ENCODE measurements around the gene SLC25A21.
"Not testable (repeated sequence)": the region's sequence is repeated elsewhere in the genome, so short reads cannot be mapped to it uniquely, and the experiment has no call there.

SLC25A21 gene

DNA sequence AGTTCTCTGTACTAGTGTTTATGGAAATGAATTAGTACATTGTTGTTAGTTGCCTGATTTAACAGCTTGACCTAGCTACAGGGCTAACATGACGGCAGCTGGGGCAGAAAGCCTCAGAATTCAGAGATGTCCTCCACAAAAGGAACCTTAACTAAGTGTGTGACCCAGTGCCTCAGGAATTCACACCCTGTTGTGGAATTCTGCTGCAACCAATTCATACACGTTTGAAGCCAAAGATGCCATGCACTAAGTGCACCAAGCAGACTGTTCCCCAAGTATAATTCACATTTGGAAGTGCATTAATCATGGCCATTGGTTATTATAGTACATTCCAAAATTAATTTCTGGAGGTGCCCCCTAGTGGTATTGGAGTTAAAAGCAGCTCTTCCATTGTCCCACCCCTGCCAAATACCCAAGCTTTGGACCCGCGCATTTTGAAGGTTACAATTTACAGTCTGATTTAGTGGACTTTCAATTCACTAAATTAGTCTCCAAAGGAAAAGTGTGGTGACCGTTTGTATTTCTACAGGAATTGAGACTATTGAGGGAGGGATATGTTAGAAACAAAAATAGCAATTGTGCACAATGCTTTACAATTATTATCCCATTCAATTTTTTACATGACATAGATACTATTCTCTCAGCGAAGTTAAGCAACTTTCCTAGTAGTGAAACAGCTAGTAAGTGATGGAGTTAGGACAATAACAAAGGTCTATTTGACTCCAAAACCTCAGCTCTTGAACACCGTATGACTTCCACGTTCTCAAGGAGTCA, 424.8 kb downstream of the SLC25A21 start:
- DNase-seq: no peak

DNA sequence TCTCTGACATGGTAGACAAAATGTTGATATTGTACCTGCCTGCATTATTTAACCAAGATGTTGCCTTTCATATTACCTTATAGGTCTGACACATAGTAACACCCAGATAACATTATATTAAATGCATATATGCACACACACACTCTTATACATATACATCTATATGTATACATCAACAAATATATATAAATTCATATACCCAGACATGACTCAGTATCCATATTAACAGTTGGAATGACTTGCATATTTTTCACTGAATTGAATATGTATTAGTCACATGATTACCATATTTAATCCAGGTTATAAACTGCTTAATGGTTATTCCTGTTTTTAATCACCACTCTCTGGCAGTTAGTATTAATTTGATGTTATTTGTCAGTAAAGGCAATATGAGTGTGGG, 425.5 kb downstream of the SLC25A21 start:
- DNase-seq: no peak

DNA sequence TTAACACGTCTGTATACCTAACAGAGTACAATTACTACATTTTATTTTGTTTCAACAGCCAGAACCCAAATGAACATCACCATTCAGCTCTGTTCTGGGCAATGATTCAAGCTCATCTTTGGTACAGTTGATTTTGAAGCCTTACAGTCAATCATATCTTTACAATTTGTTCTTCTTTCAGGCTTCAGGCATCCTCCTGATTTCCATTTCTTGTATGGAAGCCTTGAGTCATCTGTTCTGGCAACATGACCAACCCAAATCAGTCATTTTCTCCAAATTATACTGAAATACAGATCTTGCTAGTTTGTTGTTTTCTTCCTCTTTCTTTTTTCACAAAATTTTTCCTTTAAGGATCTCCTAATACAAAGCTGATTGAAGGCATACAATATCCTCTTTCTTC, 430.5 kb downstream of the SLC25A21 start:
- DNase-seq: no peak

DNA sequence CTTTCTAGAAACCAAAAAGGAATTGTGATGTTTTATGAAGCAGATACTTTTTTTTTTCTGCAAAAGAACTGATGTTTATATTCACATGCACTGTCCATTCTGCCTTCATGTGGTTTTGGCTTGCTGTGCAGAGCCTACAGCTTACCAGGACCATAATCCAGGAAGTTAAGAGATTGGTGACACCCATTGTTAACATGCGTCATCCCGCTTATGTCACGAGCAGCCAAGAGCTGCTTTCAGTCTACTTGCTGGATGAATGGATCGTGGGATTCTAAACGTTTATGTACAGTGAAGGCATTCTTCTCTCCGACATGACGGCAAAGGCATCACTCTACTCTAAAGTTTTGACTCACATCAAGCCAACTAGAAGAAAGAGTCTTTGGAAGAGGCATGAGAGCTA, 434.1 kb downstream of the SLC25A21 start:
- DNase-seq: no peak

DNA sequence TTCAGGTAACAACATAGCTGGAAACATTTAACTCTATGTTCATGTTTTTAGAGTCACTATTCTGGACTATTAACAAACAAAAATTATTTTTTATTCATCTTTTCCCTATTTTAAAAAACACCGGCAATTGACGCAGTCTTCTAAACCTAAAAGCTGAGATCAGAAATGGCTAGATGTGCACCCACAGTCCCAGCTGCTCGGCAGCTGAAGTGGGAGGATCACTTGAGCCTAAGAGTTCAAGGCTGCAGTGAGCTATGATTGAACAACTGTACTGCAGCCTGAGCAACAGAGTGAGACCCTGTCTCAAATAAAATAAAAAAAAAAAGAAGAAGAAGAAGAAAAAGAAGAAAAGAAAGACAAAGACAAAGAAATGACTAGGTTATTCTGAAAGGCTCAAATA, 446.3 kb downstream of the SLC25A21 start:
- DNase-seq: no peak

DNA sequence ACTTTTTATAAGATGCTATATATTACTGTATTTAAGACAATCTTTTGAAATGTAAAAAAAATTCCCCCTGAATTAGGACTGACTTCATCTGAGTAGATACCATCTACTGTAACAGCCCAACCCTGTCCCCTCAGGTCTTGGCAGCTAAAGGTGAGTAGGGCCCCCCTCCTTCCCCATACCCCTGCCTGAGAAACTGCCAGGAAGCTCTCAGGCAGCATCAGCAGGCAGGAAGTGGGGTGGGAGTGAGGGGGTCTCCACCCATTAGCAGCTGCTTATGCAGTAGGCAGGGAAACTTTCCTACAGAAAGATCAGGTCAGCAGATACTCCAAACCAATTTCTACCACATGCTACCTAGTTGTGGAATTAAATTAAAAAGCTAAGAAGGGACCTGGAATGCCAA, 448.2 kb downstream of the SLC25A21 start:
- DNase-seq: no peak

DNA sequence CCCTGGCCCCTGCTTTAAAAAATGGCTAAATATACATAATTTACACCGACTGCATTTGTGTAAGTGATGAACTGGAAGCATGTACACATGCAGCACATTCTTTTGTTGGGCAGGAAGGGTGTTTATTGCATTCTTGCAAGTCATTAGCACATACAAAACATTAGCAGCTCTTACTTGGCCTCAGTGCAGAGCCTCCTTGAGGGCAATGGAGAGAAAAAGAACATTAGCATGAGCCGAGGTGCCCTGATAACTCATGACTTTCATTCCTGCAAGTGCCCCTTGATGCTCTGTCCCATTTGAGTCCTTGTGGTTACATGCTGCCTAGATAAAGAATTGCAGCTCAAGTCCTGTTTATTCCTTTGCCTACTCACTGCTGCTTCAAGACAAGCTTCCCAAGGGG, 448.9 kb downstream of the SLC25A21 start:
- no peak for DNase-seq

DNA sequence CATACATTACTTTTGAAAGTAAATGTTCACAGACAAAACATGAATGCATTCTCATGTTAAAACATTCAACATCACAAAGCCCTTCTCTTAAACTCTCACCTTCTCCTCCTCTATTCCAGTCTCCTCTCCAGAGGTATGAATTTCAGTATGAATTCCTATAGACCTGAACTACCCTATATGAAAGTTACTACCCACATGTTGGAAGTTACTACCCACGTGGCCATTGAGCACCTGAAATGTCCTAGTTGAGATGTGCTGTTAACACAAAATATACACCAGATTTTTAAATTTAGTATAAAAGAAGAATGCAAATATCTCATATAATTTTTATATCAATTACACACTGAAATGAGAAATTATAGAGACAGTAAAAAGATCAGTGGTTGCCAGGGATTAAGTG, 450.5 kb downstream of the SLC25A21 start:
- DNase-seq: no peak

DNA sequence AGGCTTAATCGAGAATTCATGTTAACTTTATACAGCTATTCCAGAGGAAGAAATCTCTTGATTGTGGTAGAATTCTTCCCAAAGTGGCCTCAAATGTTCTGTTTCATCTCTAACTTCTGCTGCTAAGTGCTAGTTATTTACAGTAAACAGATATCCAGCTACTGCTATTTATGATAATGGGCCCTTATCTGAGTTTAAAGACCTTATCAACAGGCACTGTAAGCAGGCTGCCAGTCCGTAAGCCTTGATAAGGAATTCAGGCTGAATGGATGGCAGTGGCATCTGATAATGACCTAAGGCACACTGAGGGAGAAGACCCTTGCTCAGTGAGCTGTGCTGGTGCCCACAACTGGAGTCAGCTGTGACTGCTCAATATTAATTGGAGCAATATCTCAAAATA, 451.7 kb downstream of the SLC25A21 start:
- no peak for DNase-seq

DNA sequence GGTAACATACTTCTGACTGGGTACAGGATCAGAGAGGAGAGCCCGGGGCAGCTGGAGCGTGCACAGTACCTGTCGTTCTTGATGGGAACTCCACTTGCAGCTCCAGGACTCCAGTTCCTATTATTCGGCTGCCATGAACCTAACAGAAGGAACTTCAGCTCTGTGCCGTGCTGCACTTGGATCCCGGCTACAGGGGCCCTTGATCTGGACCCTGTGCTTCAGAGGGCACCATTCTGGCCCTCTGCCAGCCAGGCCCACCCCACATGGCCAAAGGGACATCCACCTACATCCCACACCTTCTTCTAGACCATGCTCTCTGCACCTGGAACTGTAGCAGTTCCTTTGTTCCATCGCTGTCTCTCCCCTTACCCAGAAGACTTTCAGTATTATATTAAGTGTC, 452.6 kb downstream of the SLC25A21 start:
- no peak for DNase-seq

DNA sequence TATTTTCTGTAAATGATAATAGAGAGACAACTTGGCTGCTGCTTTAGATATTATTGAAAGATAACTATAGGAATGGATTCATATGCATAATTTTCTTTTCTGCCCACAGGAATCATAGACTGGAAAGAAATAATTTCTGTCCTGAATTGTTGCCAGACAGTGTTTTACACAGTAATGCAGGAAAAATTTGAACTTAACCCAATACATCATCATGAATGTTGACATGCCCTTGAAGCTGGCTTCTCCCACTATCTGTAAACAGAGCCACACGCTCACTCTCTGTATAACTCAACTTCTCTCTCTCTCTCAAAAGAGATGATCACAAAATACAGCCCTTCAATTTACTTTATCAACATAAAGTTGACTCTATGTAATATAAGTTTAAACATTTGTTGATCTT, 454.2 kb downstream of the SLC25A21 start:
- DNase-seq: no peak

DNA sequence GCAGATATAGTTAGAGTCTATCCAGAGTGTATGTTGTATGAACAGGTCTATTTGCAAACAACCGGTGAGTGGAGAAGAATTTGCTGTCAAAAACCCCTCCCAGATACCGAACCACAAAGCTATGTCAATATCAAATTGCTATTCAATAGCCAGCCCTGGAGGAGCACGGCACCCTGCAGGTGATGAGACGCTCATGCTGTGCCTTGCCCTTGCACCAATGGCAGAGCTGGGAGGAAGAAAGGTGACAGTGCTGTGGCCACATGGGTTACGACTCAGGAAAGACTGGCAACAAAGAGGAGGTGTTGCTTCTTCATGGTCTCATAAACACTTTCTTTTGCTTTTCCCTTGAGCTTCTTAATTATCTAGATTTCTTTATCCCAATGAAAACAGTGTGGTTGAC, 455.0 kb downstream of the SLC25A21 start:
- DNase-seq: no peak

DNA sequence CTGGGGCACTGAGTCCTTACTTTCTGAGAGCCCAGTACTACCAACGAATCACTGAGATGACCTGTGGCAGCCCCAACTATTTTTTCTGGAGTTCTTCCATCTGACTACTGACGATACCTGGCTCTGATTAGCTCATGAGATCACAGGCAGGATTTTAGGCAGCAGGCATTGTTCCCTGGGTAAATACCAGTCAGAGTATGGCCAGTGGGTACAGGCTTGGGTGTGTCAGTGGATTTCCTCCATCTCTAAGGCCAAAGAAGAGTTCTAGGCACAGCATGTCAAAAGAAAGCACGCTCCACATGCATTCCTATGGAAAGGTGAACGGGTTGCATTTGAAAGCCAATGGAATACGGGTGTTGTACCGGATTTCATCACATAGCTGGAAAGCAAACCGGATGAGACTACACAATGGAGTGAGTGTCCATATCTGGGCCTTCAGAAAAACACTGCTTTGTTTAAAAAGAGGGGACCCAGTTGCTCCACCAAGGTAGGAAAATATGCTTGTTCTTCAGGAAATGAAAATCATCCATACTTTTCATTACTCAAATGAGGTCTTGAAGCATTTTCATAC, 455.7 kb downstream of the SLC25A21 start:
- DNase-seq: no peak

DNA sequence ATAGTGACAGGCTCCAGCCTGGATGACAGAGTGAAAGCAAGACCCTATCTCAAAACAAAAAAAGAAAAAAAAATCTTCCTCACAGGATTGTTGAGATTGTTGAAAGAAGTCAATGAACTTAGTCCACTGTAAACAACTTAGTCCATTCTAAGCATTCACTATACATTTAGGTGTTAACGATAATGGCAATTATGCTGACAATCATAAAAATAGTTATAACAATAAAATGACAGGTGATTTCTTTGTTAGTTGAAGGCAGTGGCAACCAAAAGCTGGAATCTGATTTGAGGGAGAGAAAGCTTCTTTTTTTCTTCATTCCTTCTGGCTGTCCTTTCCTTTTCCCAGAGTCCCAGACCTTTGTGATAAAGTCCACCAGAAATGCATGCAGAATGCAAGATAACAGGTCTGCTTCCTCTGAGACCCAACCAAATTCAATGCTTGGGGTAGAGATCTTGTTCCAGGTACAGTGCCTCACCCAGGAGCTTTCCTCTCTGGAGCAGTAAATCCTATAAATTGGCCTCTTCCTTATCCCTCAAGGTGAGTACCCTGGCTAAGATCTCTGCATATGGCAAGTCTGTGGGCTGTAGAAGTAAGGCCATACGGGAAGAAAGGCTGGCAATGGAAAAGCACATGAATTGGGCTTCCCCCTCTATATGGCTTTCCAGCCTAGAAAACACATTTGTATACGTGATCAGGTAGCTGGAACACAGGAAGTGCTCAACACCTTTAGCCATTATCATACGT, 458.3 kb downstream of the SLC25A21 start:
- DNase-seq: no peak

DNA sequence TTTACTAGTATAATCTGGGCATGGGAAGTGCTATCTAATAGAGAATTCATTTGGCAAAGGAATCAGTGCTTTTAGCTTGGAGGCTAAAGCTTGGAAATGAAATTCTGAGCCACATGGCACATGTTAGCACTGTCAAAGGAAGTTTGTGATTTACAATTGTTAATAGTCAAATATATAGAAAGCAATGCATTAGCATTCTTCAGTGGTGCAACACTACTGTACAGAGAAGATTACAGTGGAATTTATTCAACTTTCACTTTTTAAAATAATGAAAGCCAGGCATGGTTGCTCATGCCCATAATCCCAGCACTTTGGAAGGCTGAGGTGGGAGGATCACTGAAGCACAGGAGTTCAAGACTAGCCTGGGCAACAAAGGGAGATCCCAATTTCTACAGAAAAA, 464.8 kb downstream of the SLC25A21 start:
- no peak for DNase-seq

DNA sequence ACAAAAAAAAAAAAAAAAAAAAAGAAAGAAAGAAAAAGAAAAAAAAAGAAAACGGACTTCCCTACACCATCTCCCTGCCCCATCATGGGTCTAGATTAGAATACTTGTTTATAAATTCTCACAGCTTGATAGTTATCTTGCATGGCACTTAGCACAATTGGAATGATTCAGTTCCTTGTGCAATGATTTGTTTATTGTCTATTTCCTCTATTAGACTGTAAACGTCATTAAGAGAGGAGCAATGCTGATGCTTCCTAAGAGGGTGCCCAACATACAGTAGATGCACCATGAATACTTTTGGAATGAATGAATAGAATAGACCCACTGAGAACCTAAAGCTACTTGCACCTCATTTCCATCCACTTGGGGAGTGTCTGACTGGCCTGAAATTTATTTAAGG, 469.9 kb downstream of the SLC25A21 start:
- no peak for DNase-seq

DNA sequence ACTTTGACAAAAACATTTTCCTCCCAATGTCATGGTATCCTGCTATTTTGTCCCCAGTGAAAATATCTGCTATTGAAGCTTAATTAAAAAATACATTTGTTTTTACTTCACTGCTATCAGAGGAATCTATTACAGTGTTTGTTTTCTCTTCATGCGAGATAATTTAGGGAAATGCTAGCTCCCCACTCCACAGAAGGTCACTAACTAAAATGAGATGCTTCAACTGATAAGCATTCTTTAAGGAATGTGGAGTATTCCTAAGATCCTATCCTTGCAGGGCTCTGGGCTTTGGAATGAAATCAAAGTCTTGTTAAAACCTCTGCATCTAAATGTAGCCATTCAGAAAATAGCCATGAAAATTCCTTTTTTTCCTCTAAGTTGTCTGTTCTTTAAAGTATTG, 471.3 kb downstream of the SLC25A21 start:
- DNase-seq: no peak

DNA sequence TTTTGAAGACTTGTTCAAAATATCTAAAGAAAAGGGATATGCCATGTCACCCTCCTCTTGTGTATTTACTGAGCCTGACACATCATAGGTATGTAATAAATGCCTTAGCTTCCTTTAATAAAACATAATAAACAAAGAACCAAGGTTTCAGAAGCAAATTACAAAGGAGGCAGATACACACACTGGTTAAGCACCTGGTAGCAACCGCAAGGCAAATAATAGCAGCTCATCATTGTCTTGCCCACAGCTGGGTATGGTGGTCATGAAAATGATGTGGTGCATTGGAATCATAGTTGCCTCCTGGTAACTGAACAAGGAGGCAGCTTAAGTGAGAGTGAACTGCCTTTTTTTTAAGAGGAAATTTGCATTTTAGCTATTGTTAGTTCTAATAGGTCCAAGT, 471.8 kb downstream of the SLC25A21 start:
- DNase-seq: no peak

DNA sequence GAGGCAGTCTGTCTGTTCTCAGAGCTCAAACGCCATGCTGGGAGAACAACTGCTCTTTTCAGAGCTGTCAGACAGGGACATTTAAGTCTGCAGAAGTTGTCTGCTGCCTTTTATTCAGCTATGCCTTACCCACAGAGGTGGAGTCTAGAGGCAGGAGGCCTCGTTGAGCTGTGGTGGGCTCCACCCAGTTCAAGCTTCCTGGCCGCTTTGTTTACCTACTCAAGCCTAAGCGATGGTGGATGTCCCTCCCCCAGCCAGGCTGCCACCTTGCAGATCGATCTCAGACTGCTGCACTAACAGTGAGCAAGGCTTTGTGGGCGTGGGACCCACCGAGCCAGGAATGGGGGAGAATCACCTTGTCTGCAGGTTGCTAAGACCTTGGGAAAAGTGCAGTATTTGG, 473.0 kb downstream of the SLC25A21 start:
- DNase-seq: not testable (repeated sequence)

DNA sequence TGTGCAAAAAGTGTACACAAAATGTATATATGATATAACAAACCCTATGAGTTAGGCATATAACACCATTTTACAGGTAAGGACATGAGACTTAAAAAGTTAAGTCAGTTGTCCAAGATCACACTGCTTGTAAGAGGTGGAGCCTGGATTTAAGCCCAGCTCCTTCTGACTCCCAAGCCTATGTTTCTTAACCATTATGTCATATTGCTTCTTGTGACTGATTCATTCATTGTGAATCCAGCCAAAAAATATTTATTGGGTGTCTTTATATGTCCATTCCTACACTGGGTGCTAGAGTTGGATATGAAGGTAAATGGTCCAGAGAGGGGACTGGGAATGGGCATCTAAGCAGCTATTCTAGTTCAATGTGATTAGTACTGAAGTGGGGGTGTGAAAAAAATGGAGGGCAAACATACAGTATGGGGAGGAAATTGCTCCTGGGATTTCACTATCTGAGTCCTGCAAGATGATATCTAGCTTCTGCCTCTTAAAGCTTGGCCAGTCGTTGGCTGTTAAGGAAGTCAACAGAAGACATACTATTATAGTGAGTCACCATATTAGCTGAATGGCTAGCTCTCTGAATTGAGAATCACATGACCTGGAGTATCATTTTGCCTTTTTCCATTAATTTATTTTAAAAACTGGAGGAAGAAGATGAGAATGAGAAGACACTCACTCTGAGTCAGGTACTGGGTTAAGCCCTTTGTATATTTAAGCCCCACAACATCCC, 481.9 kb downstream of the SLC25A21 start:
- no peak for DNase-seq

DNA sequence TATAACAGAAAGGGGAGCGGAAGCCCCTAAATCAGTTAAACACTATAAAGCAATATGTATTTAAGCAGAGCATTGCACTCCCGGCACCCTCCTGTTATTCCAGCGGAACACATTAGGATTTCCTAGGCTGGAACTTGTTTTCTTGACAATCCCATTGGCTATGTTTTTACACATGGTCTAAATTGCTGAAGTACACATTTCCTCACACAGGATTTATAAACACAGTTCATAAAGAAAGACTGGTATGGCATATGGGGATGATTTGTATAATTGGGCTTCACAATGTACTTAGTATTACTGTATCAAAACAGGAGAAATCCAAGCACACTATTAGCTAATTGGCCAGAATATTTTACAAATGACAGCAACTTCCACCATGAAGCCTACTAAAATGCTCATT, 487.5 kb downstream of the SLC25A21 start:
- no peak for DNase-seq

DNA sequence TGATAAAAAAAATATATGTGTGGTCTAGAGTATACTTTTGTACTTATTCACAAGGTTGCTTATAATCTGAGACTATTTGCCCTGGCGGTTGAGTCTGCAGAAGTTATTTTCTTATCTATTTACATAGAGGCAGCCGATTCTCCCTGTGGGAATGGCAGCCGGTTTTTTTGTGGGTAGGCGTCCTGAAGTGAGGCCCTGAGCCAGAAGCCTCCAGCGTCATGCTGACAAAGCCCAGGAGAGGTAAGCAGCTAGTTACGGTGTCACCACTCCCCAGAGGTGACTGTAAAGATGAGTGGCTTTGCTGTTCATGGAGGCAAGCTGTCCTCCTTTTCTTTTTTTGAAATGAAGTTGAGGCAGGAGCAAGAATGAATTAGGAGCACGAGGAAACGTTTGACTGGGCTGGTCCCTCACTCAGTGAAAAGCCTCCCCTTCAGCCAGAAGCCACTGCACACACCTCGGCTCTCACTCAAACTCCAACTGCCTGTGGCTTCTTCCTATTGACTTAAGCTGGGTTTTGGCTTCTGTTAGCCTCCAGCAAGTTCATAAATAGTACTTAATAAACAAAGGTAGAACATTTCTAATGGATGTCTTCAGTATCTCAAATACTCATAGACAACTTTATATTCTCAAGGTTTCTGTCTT, 489.2 kb downstream of the SLC25A21 start:
- no peak for DNase-seq

DNA sequence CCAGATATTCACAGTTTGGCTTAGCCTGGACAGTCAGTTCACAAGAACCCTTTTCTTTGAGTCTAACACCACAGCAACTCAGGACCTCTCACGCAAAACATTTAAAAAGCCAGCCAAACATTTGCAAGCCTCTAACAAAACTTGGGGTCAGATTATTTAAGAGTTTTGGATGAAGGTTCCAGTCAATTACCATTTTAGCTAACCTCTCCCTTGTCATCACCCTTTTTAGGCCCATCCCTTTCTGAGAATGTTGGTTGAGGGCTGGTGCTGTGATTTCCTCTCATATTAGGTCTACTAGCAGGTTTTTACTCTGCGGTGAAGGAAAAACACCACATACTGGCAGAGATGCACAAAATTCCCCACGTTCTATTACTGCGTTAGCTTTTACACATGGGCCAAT, 490.1 kb downstream of the SLC25A21 start:
- DNase-seq: no peak
